ENCODE results near the gene ASCL4.

ASCL4 gene

DNA sequence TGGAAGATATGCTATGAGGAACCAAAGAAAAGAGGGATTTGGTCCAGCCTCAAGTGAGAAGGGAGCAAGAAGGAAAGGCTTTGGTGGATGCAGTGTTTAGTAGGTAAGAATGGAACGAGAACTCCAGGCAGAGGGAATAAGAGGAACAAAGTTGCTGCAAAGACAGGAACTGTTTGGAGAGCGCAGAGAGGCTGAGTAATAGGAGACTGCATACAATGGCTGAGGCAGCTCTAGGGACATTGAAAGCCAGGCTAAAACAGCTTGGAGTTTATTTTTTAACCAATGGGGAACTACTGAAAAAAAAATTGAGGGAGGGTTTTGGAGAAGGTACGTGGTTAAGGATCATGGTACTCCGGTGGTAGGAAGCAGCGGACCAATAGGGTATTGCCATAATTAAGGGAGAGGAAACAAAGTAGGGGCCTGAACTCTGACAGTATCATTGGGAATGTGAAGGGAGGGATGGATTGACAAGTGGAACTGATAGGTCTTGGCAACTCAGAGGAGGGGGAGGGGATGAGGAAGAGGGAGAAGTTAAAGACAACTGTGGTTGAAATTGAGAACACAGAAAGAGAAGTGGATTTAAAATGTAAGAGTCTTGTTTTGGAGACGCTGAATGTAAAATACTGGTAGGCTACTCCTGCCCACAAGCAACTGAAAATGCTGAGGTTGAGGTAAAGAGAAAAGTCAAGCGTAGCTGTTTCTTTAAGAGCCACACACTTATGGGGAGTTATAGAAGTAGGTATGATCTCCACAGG lies 4.8 kb downstream of the ASCL4 start:
- no peak for DNase-seq

DNA sequence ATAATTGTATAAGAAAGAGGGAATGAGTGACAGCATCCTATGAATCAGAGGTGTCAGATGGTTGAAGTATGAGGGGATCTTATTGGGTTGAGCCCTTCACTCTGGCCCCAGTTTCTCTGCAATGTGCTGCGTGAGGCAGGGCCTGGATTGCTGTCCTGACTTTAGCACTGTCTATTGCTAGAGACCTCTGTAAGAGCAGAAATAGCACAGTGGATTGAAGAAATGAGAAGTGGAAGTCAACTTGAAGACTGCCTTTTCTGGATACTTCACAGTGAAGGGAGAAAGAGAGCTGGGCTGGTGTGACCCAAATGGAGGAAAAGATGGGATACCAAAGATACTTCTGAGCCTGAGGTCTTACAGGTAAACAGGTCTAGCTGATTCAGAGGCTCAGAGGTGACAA lies 5.8 kb downstream of the ASCL4 start:
- no peak for DNase-seq

- no peak for DNase-seq
Observed at GRCh38 chr12:107782067-107782466, 7.6 kb downstream of the ASCL4 start.

DNA sequence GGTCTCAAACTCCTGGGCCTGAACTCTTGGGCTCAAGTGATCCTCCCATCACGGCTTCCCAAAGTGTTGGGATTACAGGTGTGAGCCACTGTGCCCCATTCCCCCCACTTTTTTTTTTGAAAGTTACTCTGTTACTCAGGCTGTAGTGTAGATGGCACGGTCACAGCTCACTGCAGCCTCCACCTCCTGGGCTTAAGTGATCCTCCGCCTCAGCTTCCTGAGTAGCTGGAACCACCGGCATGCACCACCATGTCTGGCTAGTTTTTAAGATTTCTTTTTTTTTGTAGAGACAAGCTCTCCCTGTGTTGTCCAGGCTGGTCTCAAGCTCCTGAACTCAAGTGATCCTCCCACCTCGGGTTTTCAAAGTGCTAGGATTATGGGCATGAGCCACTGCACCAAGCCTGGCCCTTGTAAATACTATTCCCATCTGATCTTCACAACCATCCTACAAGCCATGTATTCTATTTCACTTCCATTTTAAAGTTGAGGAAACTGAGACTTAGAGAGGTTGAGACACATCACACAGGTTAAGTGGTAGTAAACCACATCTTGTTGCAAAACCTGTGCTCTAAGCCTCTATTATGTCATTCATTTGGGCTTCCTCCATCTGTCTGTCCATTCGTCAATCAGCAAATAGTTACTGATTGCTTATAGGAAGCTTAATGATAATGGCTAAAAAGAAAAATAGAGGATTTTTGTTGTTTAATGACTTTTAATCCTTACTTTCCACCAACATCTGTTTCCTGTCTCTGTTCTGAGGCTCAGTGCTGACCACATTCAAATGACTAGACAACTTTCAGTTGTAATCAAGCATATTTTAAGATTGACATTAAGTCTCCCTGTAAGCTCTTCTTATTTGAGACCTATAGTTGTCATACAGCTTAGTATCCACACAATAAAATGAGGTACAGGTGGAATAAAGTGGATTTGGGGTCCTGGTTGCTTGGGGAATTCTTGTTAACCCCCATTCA lies 9.2 kb downstream of the ASCL4 start:
- DNase-seq = no peak

DNA sequence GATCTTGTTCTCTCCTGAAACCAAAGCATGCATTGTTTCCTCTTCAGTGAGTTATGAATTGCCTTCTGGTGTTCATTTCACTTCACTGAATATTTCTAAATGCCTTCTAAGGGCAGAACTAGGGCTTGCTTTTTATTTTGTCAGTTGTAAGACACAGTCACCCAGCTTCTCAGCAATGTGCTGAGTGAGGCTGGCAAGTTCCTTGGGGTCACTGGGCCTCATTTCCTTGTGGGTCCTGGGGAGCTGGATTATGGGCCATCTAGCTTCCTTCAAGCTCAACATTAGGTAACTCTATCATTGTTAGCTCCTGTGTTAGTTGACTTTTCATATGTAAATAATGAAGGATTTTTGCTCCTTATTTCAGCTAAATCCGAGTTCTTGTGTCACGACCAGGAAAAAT lies 13.8 kb downstream of the ASCL4 start:
- DNase-seq = no peak

DNA sequence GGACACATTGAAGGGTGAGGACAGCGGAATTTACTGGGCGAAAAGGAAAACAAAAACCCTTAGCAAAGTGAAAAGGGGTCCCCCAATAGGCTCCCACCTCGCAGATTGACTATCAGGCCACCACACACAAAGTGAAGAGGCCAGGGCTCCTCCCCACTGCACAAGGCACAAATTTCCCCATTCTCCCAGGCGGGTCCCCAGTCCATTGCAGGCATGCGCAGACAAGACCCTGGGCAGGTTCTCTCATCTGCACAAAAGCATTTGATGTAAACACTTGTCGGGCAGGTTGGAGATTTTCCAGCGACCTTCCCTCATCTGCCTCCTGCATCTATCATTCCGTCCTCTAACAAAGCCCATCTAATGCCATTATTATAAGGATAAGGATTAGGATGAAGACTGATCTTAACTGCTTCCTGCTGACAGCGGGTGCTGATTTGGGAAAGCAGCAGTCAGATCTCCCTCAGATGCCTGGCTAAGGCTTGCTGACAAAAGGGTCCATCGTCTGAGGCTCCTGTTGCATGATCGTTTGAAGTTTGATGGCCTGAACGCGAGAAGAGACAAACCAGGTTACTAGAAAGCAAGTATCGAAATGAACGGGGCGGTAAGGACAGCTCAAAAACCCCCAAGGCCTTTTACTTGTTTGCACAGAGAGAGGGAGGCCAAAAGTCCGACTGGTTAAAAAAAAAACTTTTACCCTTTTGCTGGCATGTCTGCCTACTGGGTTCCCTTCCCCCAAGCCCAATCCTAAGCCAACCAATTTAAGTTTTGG lies 14.4 kb downstream of the ASCL4 start:
- DNase-seq = no peak

GRCh38 chr12:107791465-107792089 lies 17.1 kb downstream of the ASCL4 start:
- DNase-seq = no peak

DNA sequence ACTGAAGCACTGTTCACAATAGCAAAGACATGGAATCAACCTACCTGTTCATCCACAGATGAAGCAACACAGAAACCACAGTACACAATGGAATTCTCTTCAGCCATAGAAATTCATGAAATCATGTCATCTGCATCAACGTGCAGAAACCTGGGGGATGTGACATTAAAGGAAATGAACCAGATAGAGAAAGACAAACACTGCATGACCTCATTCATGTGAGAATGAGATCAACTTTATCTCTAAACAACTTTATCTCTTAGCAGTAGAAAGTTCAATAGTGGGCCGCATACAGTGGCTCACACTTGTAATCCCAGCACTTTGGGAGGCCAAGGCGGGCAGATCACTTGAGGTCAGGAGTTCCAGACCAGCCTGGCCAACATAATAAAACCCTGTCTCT lies 19.9 kb downstream of the ASCL4 start:
- DNase-seq = no peak

- no peak for DNase-seq
Observed at GRCh38 chr12:107798580-107798979, 24.1 kb downstream of the ASCL4 start.

GRCh38 chr12:107801150-107801549 lies 26.6 kb downstream of the ASCL4 start:
- DNase-seq = no peak

GRCh38 chr12:107803092-107803491 lies 28.6 kb downstream of the ASCL4 start:
- DNase-seq = no peak

DNA sequence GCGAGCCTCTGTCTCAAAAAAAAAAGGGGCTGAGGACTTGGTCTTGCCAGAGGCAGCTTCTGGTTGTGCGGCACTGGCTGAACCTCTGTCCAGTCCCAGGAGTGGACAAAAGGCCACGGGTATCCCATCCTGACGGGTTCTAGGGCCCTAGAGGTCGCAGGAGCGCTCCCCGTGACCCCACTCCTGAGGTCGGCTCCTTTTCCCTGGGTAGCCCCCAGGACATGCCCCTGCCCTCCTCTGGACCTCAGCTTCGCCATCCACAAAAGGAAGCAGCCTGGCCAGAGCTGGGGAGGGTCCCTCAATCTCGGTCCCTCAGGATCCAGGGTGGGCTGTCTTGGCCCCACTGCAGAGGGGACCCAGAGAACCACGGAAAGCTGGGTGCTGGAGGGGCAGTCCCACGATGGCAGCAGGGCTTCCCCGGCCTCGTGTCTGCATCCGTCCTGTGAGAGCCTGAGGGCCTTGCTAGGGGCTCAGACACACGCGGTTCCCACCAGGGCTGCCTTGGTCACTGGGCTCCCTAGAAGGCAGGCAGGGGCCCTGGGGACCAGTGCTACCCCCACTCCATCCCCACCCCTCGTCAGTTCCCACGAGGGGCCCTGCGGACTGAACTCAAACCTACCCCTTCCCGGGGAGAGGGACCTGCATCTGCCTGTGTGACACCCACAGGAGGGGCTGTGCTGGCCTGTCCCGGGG lies 31.1 kb downstream of the ASCL4 start:
- no peak for DNase-seq

GRCh38 chr12:107807471-107808150 lies 33.1 kb downstream of the ASCL4 start:
- DNase-seq = no peak

- no peak for DNase-seq
Observed at GRCh38 chr12:107817250-107817649, 42.7 kb downstream of the ASCL4 start.

GRCh38 chr12:107818984-107819383 lies 44.5 kb downstream of the ASCL4 start:
- DNase-seq = no peak

- no peak for DNase-seq
Observed at GRCh38 chr12:107822356-107822755, 47.9 kb downstream of the ASCL4 start.
